K562 (cell line): ENCODE results near the gene ITPR2. TPM values are rescaled to one million over a fixed set of nuclear protein-coding genes. Genes with fewer than 3 reads are reported as not detected.

Experiments used
- BCLAF1 ChIP-seq, 2 experiments: fragments of 450-650 bp in 1 of 2; IDR thresholded peaks; 2 replicates each; pipeline ENCODE4 v1.6.1; 2011 to 2017; ENCODE audit warnings: low read depth in 2 of 2, antibody characterized with exemption in 1 of 2, borderline replicate concordance in 1 of 2, low read length in 1 of 2, mild to moderate bottlenecking in 1 of 2, mixed read lengths in 1 of 2; ENCODE audit not compliant: control insufficient read depth in 1 of 2
- HLTF ChIP-seq: fragments of 450-650 bp; IDR thresholded peaks from 2 replicates; pipeline ENCODE4 v1.6.1; 2016
- HOXB6 ChIP-seq: fragments of 250-450 bp; sonication (Bioruptor Pico); IDR thresholded peaks from 2 replicates; pipeline ENCODE4 v1.5.1; 2022; ENCODE audit warnings: mild to moderate bottlenecking, borderline replicate concordance
- KLF13 ChIP-seq: fragments of 450-650 bp; IDR thresholded peaks from 2 replicates; pipeline ENCODE4 v1.6.1; 2016; ENCODE audit warnings: missing genetic modification characterization, low read depth, mild to moderate bottlenecking, missing compliant biosample characterization, moderate library complexity, borderline replicate concordance
- MBD2 ChIP-seq: sonication (generic); IDR thresholded peaks from 2 replicates; pipeline ENCODE4 v1.6.1; 2016; ENCODE audit warnings: low read depth, borderline replicate concordance
- MECOM ChIP-seq: fragments of 250-450 bp; sonication (Bioruptor Pico); IDR thresholded peaks from 2 replicates; pipeline ENCODE4 v1.8.0; 2022; ENCODE audit warnings: inconsistent platforms
- PATZ1 ChIP-seq: fragments of 250-450 bp; sonication (Bioruptor Pico); IDR thresholded peaks from 2 replicates; pipeline ENCODE4 v1.5.0; 2020; ENCODE audit warnings: mild to moderate bottlenecking, borderline replicate concordance
- PURB ChIP-seq: sonication (generic); formaldehyde crosslinking; IDR thresholded peaks from 2 replicates; pipeline ENCODE4 v1.9.0; 2021; ENCODE audit warnings: low read depth, mild to moderate bottlenecking, missing genetic modification reagents
- SPI1 ChIP-seq: IDR thresholded peaks from 2 replicates; pipeline ENCODE4 v1.6.1; 2011; ENCODE audit warnings: low read depth, low read length, control low read depth, borderline replicate concordance
- TBL1XR1 ChIP-seq, 2 experiments: IDR thresholded peaks; 2 replicates each; pipeline ENCODE4 v1.6.1; 2012; ENCODE audit warnings: improper control_type of control experiment in 2 of 2, low read length in 2 of 2, mild to moderate bottlenecking in 1 of 2
- TEAD1 ChIP-seq, 2 experiments: fragments of 450-650 bp in 1 of 2; sonication (generic) in 1 of 2; formaldehyde crosslinking; IDR thresholded peaks; 2 replicates each; pipeline versions ENCODE4 v1.4.0 to v1.8.0; 2020 to 2022; ENCODE audit warnings: mild to moderate bottlenecking in 2 of 2, missing genetic modification reagents in 1 of 2
- ZNF766 ChIP-seq: fragments of 200-800 bp; sonication (Bioruptor generic); conservative IDR thresholded peaks from 2 replicates; pipeline ENCODE4 v1.6.1; 2016; ENCODE audit warnings: missing genetic modification characterization, missing compliant biosample characterization
- polyA plus RNA-seq, 8 experiments: library from polyadenylated mRNA; depleted of rRNA in 4 of 8; stranded (reverse) in 5 of 8; unstranded in 3 of 8; fragments of >200 nt; fragmentation: Nextera tagmentation in 2 of 8; fragmentation: Illumina TruSeq in 1 of 8; extraction: Ambion mirVana in 2 of 8; extraction: Trizol in 1 of 8; gene quantifications; 2 replicates each; pipeline versions ENCODE4 v1.2.1 to v1.2.3, GENCODE V29; 2011 to 2014; ENCODE audit warnings: inconsistent platforms in 1 of 8, missing spikeins in 1 of 8
- total RNA-seq, 7 experiments: library from RNA; depleted of rRNA in 6 of 7; stranded (reverse); fragments of >200 nt in 6 of 7; fragmentation: Illumina TruSeq in 2 of 7; extraction: Trizol in 2 of 7; gene quantifications; 2 replicates each; pipeline versions ENCODE4 v1.2.1 to v1.2.3, GENCODE V29; 2011 to 2021; ENCODE audit warnings: low replicate concordance in 1 of 7
- TF ChIP-seq, protein P1 (sequence below), 2 experiments: fragments of 450-650 bp; IDR thresholded peaks; 2 replicates each; pipeline ENCODE4 v1.6.1; 2018; ENCODE audit warnings: mild to moderate bottlenecking in 2 of 2, low read depth in 1 of 2; ENCODE audit not compliant: partially characterized antibody in 2 of 2
- TF ChIP-seq, protein P2 (sequence below): IDR thresholded peaks from 2 replicates; pipeline ENCODE4 v1.6.1; 2016; ENCODE audit warnings: missing genetic modification characterization, missing compliant biosample characterization

ITPR2 gene
- total and polyA plus RNA-seq, 9 of the 15 experiments (the other 6 are each of a cell fraction or from before 2014, with no cell fraction given): 0.21 to 3.3 (median 0.95) TPM

DNA sequence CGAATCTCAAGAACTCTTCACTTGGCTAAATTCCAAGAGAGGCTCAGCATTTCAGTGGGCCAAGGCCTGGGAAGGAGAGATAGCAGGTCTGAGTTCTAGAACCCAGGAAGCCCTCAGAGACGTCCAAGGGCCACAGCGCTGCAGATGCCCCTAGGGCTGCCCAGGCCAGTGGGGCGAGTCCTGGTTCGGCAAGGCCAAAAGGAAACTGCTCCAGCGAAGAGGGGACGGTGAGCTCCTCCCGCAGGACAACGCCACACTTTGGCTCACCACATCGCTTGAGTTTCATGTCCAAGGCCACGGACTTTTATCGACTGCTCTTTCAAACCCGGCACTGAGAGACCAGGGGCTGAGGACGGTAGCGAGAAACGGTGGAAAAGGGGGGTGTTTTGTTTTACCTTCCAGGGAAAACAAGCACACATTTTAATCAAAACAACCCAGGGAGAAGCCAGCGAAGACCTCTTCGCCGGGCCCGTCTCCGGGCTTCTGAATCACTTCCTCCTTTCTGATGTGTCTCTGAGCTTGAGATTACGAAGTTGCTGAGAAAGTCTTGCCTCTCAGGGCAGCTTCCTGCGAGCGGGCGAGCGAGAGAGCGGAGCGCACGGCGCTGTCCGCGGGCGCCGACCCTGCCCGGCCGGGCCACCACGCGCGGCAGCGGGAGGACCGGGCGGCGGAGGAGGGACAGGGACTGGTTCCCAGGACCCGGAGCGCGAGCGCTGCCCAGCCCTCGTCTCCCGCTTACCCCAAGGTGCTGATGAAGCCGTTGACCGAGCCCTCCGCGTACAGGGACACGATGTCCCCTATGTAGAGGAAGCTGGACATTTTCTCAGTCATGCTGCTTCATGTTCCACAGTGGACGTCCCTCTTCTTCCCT lies 808 bp downstream of the ITPR2 start (continued):
- no peak for TF ChIP-seq PATZ1
- TF ChIP-seq PURB (CRISPR knock-in tag): no peak
- peak; percentile 97 for TF ChIP-seq SPI1
- TF ChIP-seq ZNF766 (CRISPR knock-in tag): no peak
- 0 out of 4 replicates have a peak, but pooled peaks of 1 of the 2 experiments have one; percentile 9 for TF ChIP-seq TEAD1 (CRISPR knock-in tag; IDR thresholded peaks at IDR 0.05)
- TF ChIP-seq, protein P1, sequence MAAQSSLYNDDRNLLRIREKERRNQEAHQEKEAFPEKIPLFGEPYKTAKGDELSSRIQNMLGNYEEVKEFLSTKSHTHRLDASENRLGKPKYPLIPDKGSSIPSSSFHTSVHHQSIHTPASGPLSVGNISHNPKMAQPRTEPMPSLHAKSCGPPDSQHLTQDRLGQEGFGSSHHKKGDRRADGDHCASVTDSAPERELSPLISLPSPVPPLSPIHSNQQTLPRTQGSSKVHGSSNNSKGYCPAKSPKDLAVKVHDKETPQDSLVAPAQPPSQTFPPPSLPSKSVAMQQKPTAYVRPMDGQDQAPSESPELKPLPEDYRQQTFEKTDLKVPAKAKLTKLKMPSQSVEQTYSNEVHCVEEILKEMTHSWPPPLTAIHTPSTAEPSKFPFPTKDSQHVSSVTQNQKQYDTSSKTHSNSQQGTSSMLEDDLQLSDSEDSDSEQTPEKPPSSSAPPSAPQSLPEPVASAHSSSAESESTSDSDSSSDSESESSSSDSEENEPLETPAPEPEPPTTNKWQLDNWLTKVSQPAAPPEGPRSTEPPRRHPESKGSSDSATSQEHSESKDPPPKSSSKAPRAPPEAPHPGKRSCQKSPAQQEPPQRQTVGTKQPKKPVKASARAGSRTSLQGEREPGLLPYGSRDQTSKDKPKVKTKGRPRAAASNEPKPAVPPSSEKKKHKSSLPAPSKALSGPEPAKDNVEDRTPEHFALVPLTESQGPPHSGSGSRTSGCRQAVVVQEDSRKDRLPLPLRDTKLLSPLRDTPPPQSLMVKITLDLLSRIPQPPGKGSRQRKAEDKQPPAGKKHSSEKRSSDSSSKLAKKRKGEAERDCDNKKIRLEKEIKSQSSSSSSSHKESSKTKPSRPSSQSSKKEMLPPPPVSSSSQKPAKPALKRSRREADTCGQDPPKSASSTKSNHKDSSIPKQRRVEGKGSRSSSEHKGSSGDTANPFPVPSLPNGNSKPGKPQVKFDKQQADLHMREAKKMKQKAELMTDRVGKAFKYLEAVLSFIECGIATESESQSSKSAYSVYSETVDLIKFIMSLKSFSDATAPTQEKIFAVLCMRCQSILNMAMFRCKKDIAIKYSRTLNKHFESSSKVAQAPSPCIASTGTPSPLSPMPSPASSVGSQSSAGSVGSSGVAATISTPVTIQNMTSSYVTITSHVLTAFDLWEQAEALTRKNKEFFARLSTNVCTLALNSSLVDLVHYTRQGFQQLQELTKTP (IDR thresholded peaks at IDR 0.05; ENCODE audit: low read depth in 1 of 2, partially characterized antibody in 2 of 2): peak in 1 of 2 experiments; percentile 30
- TF ChIP-seq BCLAF1 (IDR thresholded peaks at IDR 0.05; ENCODE audit: borderline replicate concordance in 1 of 2, control insufficient read depth in 1 of 2, low read depth in 2 of 2, low read length in 1 of 2): no peak
- no peak for TF ChIP-seq MECOM
- TF ChIP-seq TBL1XR1 (IDR thresholded peaks at IDR 0.05; ENCODE audit: low read length in 2 of 2): no peak
- TF ChIP-seq MBD2: no peak
- no peak for TF ChIP-seq KLF13 (tag)
- TF ChIP-seq, protein P2, sequence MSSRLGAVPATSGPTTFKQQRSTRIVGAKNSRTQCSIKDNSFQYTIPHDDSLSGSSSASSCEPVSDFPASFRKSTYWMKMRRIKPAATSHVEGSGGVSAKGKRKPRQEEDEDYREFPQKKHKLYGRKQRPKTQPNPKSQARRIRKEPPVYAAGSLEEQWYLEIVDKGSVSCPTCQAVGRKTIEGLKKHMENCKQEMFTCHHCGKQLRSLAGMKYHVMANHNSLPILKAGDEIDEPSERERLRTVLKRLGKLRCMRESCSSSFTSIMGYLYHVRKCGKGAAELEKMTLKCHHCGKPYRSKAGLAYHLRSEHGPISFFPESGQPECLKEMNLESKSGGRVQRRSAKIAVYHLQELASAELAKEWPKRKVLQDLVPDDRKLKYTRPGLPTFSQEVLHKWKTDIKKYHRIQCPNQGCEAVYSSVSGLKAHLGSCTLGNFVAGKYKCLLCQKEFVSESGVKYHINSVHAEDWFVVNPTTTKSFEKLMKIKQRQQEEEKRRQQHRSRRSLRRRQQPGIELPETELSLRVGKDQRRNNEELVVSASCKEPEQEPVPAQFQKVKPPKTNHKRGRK: no peak
- TF ChIP-seq HOXB6: no peak
- TF ChIP-seq HLTF: no peak
